ENCODE results near the gene CDHR5. TPM values are rescaled to one million over a fixed set of nuclear protein-coding genes. Genes with fewer than 3 reads are reported as not detected.

The CDHR5 gene
- polyA plus RNA-seq, 1 donor (not counting 4 experiments of a cell fraction or from before 2014, with no cell fraction given), result not detected

DNA sequence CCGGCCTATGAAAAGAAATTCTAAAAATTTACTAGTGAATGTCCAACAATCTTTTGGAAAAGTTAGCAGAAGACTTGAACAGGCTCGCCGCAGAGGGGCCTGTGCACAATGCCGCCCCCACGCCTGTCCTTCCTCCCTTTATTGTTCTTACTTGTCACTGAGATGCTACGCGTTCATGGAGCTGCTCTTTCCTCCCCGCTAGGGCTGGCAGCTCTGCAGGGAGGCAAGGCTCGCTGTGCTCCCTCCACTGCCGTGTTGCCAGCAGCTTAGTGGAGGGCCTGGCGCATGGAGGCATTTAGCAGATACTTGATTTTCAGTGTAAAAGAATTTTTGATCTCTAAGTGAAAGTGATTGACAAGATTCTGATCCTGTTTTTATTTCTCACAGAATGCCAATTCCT is 33.8 kb downstream of the CDHR5 start:
- Histone ChIP-seq H3K9me3 (ENCODE audit: control insufficient read depth, low read depth, low read length) (no peaks in the 10 kb centered on the region), H2AFZ (ENCODE audit: control insufficient read depth, low read length) (no peak overlapping the region), H3K9me1 (ENCODE audit: control insufficient read depth, extremely low read depth, insufficient read depth, low read length) (no peaks in the 10 kb centered on the region), H3K79me2 (ENCODE audit: control insufficient read depth, insufficient read depth, low read length) (peaks cover 56% of the 10 kb centered on the region), H3K4me2 (ENCODE audit: control insufficient read depth, extremely low read depth, insufficient read depth, low read depth, low read length) (no peak overlapping the region), H3K9ac (ENCODE audit: control insufficient read depth, extremely low read depth, insufficient read depth, low read length) (no peak overlapping the region), H3K36me3 (ENCODE audit: control insufficient read depth in 2 of 2, extremely low read depth in 1 of 2, insufficient read depth in 2 of 2, low read length in 2 of 2) (peaks cover 47 to 55% of the 10 kb centered on the region in 2 experiments), H3K4me3 (ENCODE audit: control insufficient read depth in 2 of 3, extremely low read depth in 1 of 3, insufficient read depth in 2 of 3, low read depth in 1 of 3, low read length in 3 of 3) (no peak overlapping the region), H4K20me1 (ENCODE audit: control insufficient read depth, extremely low read depth, insufficient read depth, low read length) (no peaks in the 10 kb centered on the region), H3K4me1 (ENCODE audit: control insufficient read depth, extremely low read depth, insufficient read depth, low read length) (no peaks in the 10 kb centered on the region), H3K27me3 (ENCODE audit: control insufficient read depth, extremely low read depth, insufficient read depth, low read length) (no peaks in the 10 kb centered on the region), H3K27ac (ENCODE audit: control insufficient read depth, insufficient read depth, low read length) (no peak overlapping the region)
- TF ChIP-seq EZH2 (IDR thresholded peaks at IDR 0.05; ENCODE audit: low read length), result no peak
- TF ChIP-seq, protein P1, sequence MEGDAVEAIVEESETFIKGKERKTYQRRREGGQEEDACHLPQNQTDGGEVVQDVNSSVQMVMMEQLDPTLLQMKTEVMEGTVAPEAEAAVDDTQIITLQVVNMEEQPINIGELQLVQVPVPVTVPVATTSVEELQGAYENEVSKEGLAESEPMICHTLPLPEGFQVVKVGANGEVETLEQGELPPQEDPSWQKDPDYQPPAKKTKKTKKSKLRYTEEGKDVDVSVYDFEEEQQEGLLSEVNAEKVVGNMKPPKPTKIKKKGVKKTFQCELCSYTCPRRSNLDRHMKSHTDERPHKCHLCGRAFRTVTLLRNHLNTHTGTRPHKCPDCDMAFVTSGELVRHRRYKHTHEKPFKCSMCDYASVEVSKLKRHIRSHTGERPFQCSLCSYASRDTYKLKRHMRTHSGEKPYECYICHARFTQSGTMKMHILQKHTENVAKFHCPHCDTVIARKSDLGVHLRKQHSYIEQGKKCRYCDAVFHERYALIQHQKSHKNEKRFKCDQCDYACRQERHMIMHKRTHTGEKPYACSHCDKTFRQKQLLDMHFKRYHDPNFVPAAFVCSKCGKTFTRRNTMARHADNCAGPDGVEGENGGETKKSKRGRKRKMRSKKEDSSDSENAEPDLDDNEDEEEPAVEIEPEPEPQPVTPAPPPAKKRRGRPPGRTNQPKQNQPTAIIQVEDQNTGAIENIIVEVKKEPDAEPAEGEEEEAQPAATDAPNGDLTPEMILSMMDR (optimal IDR thresholded peaks at IDR 0.05 in 1 of 3, IDR thresholded peaks at IDR 0.05 in 1 of 3, conservative IDR thresholded peaks at IDR 0.05 in 1 of 3; ENCODE audit: extremely low read depth in 1 of 3, insufficient read depth in 2 of 3, low read length in 3 of 3), result no peak
- FAIRE-seq, result no peak
- no peak for DNase-seq (ENCODE audit: low read depth, low spot score)
- dilution Hi-C loops (cut with MboI; ENCODE audit: extremely low pct_ligation_motif_present, low sequenced_read_pairs), result no loop called here

DNA sequence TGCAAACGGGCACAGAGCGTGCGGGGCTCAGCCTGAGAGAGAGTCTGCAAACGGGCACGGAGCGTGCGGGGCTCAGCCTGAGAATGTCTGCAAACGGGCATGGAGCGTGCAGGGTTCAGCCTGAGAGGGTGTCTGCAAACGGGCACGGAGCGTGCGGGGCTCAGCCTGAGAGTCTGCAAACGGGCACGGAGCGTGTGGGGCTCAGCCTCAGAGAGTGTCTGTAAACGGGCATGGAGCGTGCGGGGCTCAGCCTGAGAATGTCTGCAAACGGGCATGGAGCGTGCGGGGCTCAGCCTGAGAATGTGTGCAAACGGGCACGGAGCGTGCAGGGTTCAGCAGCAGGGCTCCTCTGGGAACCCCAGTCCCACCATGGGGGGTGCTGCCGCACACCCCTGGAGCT is 35.0 kb downstream of the CDHR5 start:
- Histone ChIP-seq H3K4me2 (ENCODE audit: control insufficient read depth, extremely low read depth, insufficient read depth, low read depth, low read length) (no peak overlapping the region), H3K9me1 (ENCODE audit: control insufficient read depth, extremely low read depth, insufficient read depth, low read length) (no peaks in the 10 kb centered on the region), H3K27me3 (ENCODE audit: control insufficient read depth, extremely low read depth, insufficient read depth, low read length) (no peaks in the 10 kb centered on the region), H4K20me1 (ENCODE audit: control insufficient read depth, extremely low read depth, insufficient read depth, low read length) (no peaks in the 10 kb centered on the region), H3K4me3 (ENCODE audit: control insufficient read depth in 2 of 3, extremely low read depth in 1 of 3, insufficient read depth in 2 of 3, low read depth in 1 of 3, low read length in 3 of 3) (no peak overlapping the region), H2AFZ (ENCODE audit: control insufficient read depth, low read length) (no peak overlapping the region), H3K79me2 (ENCODE audit: control insufficient read depth, insufficient read depth, low read length) (peaks cover 57% of the 10 kb centered on the region), H3K9me3 (ENCODE audit: control insufficient read depth, low read depth, low read length) (no peaks in the 10 kb centered on the region), H3K27ac (ENCODE audit: control insufficient read depth, insufficient read depth, low read length) (no peak overlapping the region), H3K36me3 (ENCODE audit: control insufficient read depth in 2 of 2, extremely low read depth in 1 of 2, insufficient read depth in 2 of 2, low read length in 2 of 2) (peaks cover 45 to 48% of the 10 kb centered on the region in 2 experiments), H3K9ac (ENCODE audit: control insufficient read depth, extremely low read depth, insufficient read depth, low read length) (no peak overlapping the region), H3K4me1 (ENCODE audit: control insufficient read depth, extremely low read depth, insufficient read depth, low read length) (no peaks in the 10 kb centered on the region)
- DNase-seq (ENCODE audit: low read depth, low spot score) (no peak), FAIRE-seq (no peak)
- dilution Hi-C loops (cut with MboI; ENCODE audit: extremely low pct_ligation_motif_present, low sequenced_read_pairs), result no loop called here
- TF ChIP-seq EZH2 (IDR thresholded peaks at IDR 0.05; ENCODE audit: low read length), result no peak
- TF ChIP-seq, protein P1 (optimal IDR thresholded peaks at IDR 0.05 in 1 of 3, IDR thresholded peaks at IDR 0.05 in 1 of 3, conservative IDR thresholded peaks at IDR 0.05 in 1 of 3; ENCODE audit: extremely low read depth in 1 of 3, insufficient read depth in 2 of 3, low read length in 3 of 3), result no peak

Measured in keratinocyte (primary cell).